Measurements from ENCODE around the gene TEKTIP1.

- TF ChIP-seq CTCF (IDR thresholded peaks at IDR 0.05; ENCODE audit: poor library complexity): no peak
- TF ChIP-seq EZH2phosphoT487 (IDR thresholded peaks at IDR 0.05; ENCODE audit: low read depth, severe bottlenecking, unreplicated experiment): no peak
- TF ChIP-seq EZH2 (IDR thresholded peaks at IDR 0.05; ENCODE audit: borderline replicate concordance): no peak
Measured at GRCh38 chr19:3546119-3546518, 7.1 kb downstream of the TEKTIP1 start.
